ENCODE results near the gene DHRS9.
"Not testable (repeated sequence)": the region's sequence is repeated elsewhere in the genome, so short reads cannot be mapped to it uniquely, and the experiment has no call there.

Gene DHRS9

DNA sequence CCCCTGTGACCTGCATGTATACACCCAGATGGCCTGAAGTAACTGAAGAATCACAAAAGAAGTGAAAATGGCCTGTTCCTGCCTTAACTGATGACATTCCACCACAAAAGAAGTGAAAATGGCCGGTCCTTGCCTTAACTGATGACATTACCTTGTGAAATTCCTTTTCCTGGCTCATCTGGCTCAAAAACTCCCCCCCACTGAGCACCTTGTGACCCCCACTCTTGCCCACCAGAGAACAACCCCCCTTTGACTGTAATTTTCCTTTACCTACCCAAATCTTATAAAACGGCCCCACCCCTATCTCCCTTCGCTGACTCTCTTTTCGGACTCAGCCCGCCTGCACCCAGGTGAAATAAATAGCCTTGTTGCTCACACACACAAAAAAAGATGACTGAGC is 67.1 kb downstream of the DHRS9 start:
- not testable (repeated sequence) for DNase-seq (ENCODE audit: low read depth in 2 of 2)

DNA sequence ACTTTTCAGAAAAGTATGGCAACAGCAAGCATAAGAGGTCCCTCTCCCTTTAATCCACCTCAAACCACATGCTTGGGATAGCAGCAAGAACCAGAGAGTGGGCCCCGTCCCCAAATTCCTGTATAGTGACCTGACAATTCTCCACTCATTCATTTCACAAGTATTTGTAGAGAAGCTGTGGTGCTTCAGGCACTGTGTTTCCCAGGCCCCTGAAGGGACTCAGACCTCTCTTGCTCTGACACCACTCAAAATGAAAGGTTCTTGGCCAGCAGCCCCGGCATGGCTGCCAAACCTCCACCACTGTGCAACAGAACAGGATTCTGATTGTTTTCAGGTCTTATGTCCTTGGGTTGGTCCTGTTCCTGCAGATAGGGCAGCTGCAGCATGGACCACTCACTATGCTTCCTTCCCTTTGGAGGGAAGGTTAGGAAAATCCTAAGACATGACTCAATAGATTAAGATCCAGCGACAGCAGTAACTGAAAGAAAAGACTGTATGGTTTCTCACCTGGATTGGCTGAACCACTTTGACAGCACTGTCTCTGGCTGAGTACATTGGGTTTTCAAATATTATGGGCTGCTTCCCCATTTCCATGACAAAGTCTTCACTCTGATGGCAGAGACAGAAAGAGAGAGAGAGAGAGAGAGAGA is 67.6 kb downstream of the DHRS9 start:
- DNase-seq (ENCODE audit: low read depth in 2 of 2): no peak

- no peak for DNase-seq (ENCODE audit: low read depth in 2 of 2)
These were observed 68.6 kb downstream of the DHRS9 start for GRCh38 chr2:169137924-169138323.

DNA sequence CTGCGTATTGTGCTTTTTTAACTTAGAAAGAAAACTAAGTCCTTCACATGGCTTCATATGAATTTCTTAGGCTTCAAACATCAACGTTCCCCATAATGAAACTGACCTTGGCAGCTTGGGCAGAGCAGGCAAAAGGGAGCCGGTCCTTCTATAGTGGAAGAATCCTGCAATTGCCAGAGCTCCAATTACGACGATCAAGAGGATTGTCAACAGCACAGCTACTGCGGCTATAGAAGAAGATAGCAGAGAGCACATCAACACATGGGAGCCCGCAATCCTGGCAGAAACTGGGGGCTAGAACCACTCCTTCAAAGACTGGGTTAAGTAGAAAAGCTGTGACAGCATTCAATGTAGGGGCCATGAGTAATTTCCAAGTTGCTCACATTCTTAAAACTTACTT is 69.8 kb downstream of the DHRS9 start:
- DNase-seq (ENCODE audit: low read depth in 2 of 2): no peak

DNA sequence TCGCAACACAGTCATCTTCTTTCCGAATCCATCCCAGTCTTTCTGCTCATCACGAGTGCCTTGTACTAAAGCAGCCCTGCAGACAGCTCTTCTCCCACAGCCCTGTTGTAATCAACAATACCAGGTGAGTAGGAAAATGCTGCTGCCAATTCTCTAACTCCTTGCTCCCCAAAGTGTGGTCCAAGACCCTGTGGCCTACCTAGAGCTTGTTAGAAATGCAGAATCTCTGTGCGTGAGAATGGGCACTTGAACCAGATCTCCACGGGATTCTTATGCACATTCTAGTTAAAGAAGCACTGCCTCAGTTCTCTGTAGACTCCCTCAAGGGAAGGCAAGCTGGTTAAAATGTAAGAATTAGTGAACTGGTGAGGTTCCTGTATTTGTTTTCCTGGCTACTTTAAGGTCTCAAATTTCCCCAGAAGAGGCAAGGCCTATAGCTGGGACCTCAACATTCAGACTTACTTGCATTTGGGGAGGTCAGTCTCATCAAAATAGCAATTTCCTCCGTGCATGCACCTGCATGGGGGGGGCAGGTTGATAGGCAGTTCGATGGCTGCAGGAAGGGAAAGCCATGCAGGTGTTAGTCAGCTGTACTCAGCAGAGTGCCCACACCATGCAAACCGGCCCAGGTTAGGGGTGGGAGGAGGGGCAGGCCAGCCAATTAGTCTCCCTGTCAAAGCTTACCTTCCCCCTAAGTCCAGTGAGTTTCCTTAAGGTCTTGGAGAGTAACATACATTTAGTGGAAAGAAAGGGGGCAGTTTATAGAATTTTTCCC is 70.8 kb downstream of the DHRS9 start:
- DNase-seq (ENCODE audit: low read depth in 2 of 2): no peak

GRCh38 chr2:169141713-169142352 is 72.5 kb downstream of the DHRS9 start:
- peak; percentile 14 to 19 for DNase-seq (ENCODE audit: low read depth in 2 of 2)

- no peak for DNase-seq (ENCODE audit: low read depth in 2 of 2)
These were observed 74.6 kb downstream of the DHRS9 start for GRCh38 chr2:169143998-169144397.
